ENCODE results near the gene NOC2L. TPM values are rescaled to one million over a fixed set of nuclear protein-coding genes. Genes with fewer than 3 reads are reported as not detected.

Gene NOC2L
- total RNA-seq, 2 donors from 2014 or later, result 29.5 to 38.8 TPM

GRCh38 chr1:975896-976683 is 17.0 kb upstream of the NOC2L start:
- Histone ChIP-seq H3K4me3 (peak overlapping the region in 1 of 2 donors; percentile 29), H3K27me3 (peaks cover 0 to 3% of the 10 kb centered on the region in 2 donors), H3K9me3 (no peaks in the 10 kb centered on the region), H3K4me1 (peaks cover 0 to 38% of the 10 kb centered on the region in 2 donors), H3K36me3 (peaks cover 15% of the 10 kb centered on the region), H3K27ac (peak overlapping the region; percentile 5 to 52)
- TF ChIP-seq, protein P1, sequence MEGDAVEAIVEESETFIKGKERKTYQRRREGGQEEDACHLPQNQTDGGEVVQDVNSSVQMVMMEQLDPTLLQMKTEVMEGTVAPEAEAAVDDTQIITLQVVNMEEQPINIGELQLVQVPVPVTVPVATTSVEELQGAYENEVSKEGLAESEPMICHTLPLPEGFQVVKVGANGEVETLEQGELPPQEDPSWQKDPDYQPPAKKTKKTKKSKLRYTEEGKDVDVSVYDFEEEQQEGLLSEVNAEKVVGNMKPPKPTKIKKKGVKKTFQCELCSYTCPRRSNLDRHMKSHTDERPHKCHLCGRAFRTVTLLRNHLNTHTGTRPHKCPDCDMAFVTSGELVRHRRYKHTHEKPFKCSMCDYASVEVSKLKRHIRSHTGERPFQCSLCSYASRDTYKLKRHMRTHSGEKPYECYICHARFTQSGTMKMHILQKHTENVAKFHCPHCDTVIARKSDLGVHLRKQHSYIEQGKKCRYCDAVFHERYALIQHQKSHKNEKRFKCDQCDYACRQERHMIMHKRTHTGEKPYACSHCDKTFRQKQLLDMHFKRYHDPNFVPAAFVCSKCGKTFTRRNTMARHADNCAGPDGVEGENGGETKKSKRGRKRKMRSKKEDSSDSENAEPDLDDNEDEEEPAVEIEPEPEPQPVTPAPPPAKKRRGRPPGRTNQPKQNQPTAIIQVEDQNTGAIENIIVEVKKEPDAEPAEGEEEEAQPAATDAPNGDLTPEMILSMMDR (IDR thresholded peaks at IDR 0.05), result peak; percentile 28 to 59
- DNase-seq (ENCODE audit: low spot score), result no peak

DNA sequence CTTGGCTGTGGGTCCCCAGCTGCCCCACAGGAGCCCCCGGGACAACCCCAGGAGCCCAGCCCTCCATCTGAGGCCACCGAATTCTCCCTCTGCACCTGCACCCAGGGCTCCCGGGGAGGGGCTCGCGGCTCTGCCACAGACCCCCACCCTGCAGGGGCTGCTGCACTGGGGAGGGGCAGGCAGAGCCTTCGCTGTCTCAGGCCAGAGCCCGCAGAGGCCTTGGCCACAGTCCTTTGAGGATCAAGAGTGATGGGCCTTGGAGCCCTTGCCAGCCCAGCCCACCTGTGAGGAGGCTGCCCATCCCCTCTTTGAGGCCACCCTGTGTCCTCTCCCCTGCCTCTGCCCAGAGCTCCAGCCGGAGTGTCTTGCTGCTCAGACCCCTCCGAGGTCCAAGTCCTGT is 16.3 kb upstream of the NOC2L start:
- Histone ChIP-seq H3K4me3 (no peak overlapping the region), H3K27me3 (peaks cover 4 to 10% of the 10 kb centered on the region in 2 donors), H3K36me3 (peaks cover 15% of the 10 kb centered on the region), H3K9me3 (no peaks in the 10 kb centered on the region), H3K4me1 (peaks cover 0 to 34% of the 10 kb centered on the region in 2 donors), H3K27ac (peak overlapping the region in 1 of 2 donors; percentile 52)
- TF ChIP-seq, protein P1 (IDR thresholded peaks at IDR 0.05), result no peak
- DNase-seq (ENCODE audit: low spot score), result no peak

GRCh38 chr1:974687-975328 is 15.8 kb upstream of the NOC2L start:
- no peaks in the 10 kb centered on the region for H3K9me3 ChIP-seq
- H3K27ac ChIP-seq, result peak overlapping the region in 1 of 2 donors; percentile 52
- peaks cover 4 to 14% of the 10 kb centered on the region in 2 donors for H3K27me3 ChIP-seq
- no peak overlapping the region for H3K4me3 ChIP-seq
- H3K36me3 ChIP-seq, result peaks cover 15% of the 10 kb centered on the region
- H3K4me1 ChIP-seq, result peaks cover 0 to 29% of the 10 kb centered on the region in 2 donors
- no peak for DNase-seq (ENCODE audit: low spot score)
- TF ChIP-seq, protein P1 (IDR thresholded peaks at IDR 0.05), result no peak

DNA sequence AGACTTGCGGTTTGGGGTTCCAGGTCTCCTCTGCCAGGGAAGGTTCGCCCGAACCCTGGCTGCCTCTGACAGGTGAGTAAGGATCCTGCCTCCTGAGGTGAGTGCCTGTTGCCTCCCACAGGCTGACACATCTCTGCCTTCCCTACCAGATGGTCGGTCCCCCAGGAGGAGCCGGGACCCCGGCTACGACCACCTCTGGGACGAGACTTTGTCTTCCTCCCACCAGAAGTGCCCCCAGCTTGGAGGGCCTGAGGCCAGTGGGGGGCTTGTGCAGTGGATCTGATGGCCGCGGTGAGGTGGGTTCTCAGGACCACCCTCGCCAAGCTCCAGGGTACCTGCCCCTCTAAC is 15.2 kb upstream of the NOC2L start:
- TF ChIP-seq, protein P1 (IDR thresholded peaks at IDR 0.05), result no peak
- Histone ChIP-seq H3K27me3 (peaks cover 4 to 14% of the 10 kb centered on the region in 2 donors), H3K9me3 (no peaks in the 10 kb centered on the region), H3K4me3 (no peak overlapping the region), H3K36me3 (peaks cover 10% of the 10 kb centered on the region), H3K4me1 (peaks cover 0 to 23% of the 10 kb centered on the region in 2 donors), H3K27ac (no peak overlapping the region)
- no peak for DNase-seq (ENCODE audit: low spot score)

- no peak for DNase-seq (ENCODE audit: low spot score)
- Histone ChIP-seq H3K9me3 (no peaks in the 10 kb centered on the region), H3K4me1 (peaks cover 0 to 17% of the 10 kb centered on the region in 2 donors), H3K27ac (no peak overlapping the region), H3K4me3 (no peak overlapping the region), H3K27me3 (peaks cover 4 to 14% of the 10 kb centered on the region in 2 donors), H3K36me3 (peaks cover 4% of the 10 kb centered on the region)
- TF ChIP-seq, protein P1 (IDR thresholded peaks at IDR 0.05), result no peak
Observed at GRCh38 chr1:973459-974292, 14.6 kb upstream of the NOC2L start.

All from right atrium auricular region (tissue), 2 donors.